Thyroid gland (tissue), 4 donors: ENCODE measurements around the gene CYP26B1. TPM values are rescaled to one million over a fixed set of nuclear protein-coding genes. Genes with fewer than 3 reads are reported as not detected.

Source experiments
- DNase-seq, 2 donors: peaks; one replicate each; pipeline ENCODE4 v3.0.0-alpha.2; 2019
- H3K27ac ChIP-seq, 3 donors: fragments of 200-600 bp; sonication (generic); 1 replicate in 2 of 3; 2 replicates in 1 of 3; pipeline ENCODE4 v1.5.1; 2016 to 2019; ENCODE audit warnings: mild to moderate bottlenecking in 1 of 3, moderate library complexity in 1 of 3
- H3K27me3 ChIP-seq: fragments of 200-600 bp; sonication (generic); one replicate; pipeline ENCODE4 v1.5.1; 2019
- H3K36me3 ChIP-seq, 2 donors: fragments of 200-600 bp; sonication (generic); one replicate each; pipeline ENCODE4 v1.5.1; 2016 to 2019
- H3K4me1 ChIP-seq, 2 donors: fragments of 200-600 bp; sonication (generic); one replicate each; pipeline ENCODE4 v1.5.1; 2017 to 2019
- H3K4me3 ChIP-seq, 3 donors: fragments of 200-600 bp; sonication (generic); replicated peaks in 1 of 3; 1 replicate in 2 of 3; 2 replicates in 1 of 3; pipeline ENCODE4 v1.5.1; 2016; ENCODE audit warnings: mild to moderate bottlenecking in 1 of 3
- H3K9me3 ChIP-seq: fragments of 200-600 bp; sonication (generic); one replicate; pipeline ENCODE4 v1.5.1; 2017
- CTCF ChIP-seq, 6 experiments: fragments of 200-600 bp in 3 of 6; fragments of 450-650 bp in 3 of 6; sonication (generic) in 3 of 6; IDR thresholded peaks; one replicate each; pipeline ENCODE4 v1.5.1; 2016 to 2019; ENCODE audit warnings: antibody characterized with exemption in 6 of 6, mild to moderate bottlenecking in 2 of 6, inconsistent platforms in 1 of 6, moderate library complexity in 1 of 6
- POLR2A ChIP-seq, 2 donors: fragments of 450-650 bp; IDR thresholded peaks; one replicate each; pipeline ENCODE4 v1.6.1; 2017; ENCODE audit warnings: antibody characterized with exemption in 2 of 2, mild to moderate bottlenecking in 2 of 2, moderate library complexity in 1 of 2
- WGBS, 2 donors: methylation state at CpG; one replicate each; pipeline ENCODE4 v1.1.5; 2017; 5-methylcytosine and 5-hydroxymethylcytosine counted together
- intact Hi-C: fragments of 100-400 bp; cut with DNase I; formaldehyde crosslinking; loops from one replicate; pipeline ENCODE4 v1.15.1; 2023
- total RNA-seq, 4 donors: library from RNA; depleted of rRNA; stranded (reverse); fragments of >200 nt; gene quantifications; one replicate each; pipeline ENCODE4 v1.2.3, GENCODE V29; 2016

The CYP26B1 gene
- 10 to 100 TPM; 11.8 to 24.2 (median 16.3) TPM for total RNA-seq

- intact Hi-C loops, result no loop called here
- WGBS, 2 donors, result 0 to 3% methylated on average over 18 to 29 of the region's 69 CpGs
- H3K27ac ChIP-seq, result peak within 1 kb of the TSS in 2 of 3 donors; percentile 22 to 76
- H3K9me3 ChIP-seq, result no peaks in the 10 kb centered on the region
- peak within 1 kb of the TSS in 2 of 3 donors; percentile 4 to 56 for H3K4me3 ChIP-seq
- peak in 1 of 2 donors; percentile 46 for DNase-seq
- no peaks in the 10 kb centered on the region for H3K36me3 ChIP-seq
- peaks cover 65 to 70% of the 10 kb centered on the region in 2 donors for H3K4me1 ChIP-seq
- H3K27me3 ChIP-seq, result peaks cover 30% of the 10 kb centered on the region
- TF ChIP-seq CTCF (IDR thresholded peaks at IDR 0.05) (no peak), POLR2A (IDR thresholded peaks at IDR 0.05) (no peak)
Observed at GRCh38 chr2:72147303-72147971, at the start of gene CYP26B1. CYP26B1 (minus strand) TSS chr2:72147862; CDS start chr2:72147834, 28 bp downstream.

GRCh38 chr2:72193723-72194122 lies 46.1 kb upstream of the CYP26B1 start:
- intact Hi-C loops, result no loop called here
- Histone ChIP-seq H3K4me1 (no peaks in the 10 kb centered on the region), H3K9me3 (no peaks in the 10 kb centered on the region), H3K4me3 (no peak overlapping the region), H3K36me3 (no peaks in the 10 kb centered on the region), H3K27ac (no peak overlapping the region), H3K27me3 (no peaks in the 10 kb centered on the region)
- no peak for DNase-seq
- TF ChIP-seq CTCF (IDR thresholded peaks at IDR 0.05) (no peak), POLR2A (IDR thresholded peaks at IDR 0.05) (no peak)

- no peak for DNase-seq
- TF ChIP-seq CTCF (IDR thresholded peaks at IDR 0.05), result no peak
- TF ChIP-seq POLR2A (IDR thresholded peaks at IDR 0.05), result no peak
- WGBS, 2 donors, result 76 to 82% methylated on average over 1 of the region's 1 CpG
- intact Hi-C loops, result no loop called here
- no peaks in the 10 kb centered on the region for H3K27me3 ChIP-seq
- H3K4me3 ChIP-seq, result no peak overlapping the region
- no peaks in the 10 kb centered on the region for H3K9me3 ChIP-seq
- H3K4me1 ChIP-seq, result no peaks in the 10 kb centered on the region
- no peaks in the 10 kb centered on the region for H3K36me3 ChIP-seq
- no peak overlapping the region for H3K27ac ChIP-seq
Observed at GRCh38 chr2:72191441-72191840, 43.8 kb upstream of the CYP26B1 start.

- TF ChIP-seq POLR2A (IDR thresholded peaks at IDR 0.05) (no peak), CTCF (IDR thresholded peaks at IDR 0.05) (no peak)
- WGBS, 2 donors, result 67 to 81% methylated on average over 1 of the region's 1 CpG
- no peak overlapping the region for H3K4me3 ChIP-seq
- intact Hi-C loops, result no loop called here
- H3K36me3 ChIP-seq, result no peaks in the 10 kb centered on the region
- DNase-seq, result no peak
- no peak overlapping the region for H3K27ac ChIP-seq
- no peaks in the 10 kb centered on the region for H3K27me3 ChIP-seq
- H3K9me3 ChIP-seq, result no peaks in the 10 kb centered on the region
- H3K4me1 ChIP-seq, result no peaks in the 10 kb centered on the region
Observed at GRCh38 chr2:72185206-72185605, 37.5 kb upstream of the CYP26B1 start.

- 85 to 86% methylated on average over 2 of the region's 2 CpGs for WGBS, 2 donors
Observed at GRCh38 chr2:72183466-72183865, 35.8 kb upstream of the CYP26B1 start.

More at GRCh38 chr2:72183466-72183865, 35.8 kb upstream of the CYP26B1 start:
- intact Hi-C loops, result no loop called here
- no peaks in the 10 kb centered on the region for H3K9me3 ChIP-seq
- TF ChIP-seq POLR2A (IDR thresholded peaks at IDR 0.05) (no peak), CTCF (IDR thresholded peaks at IDR 0.05) (no peak)
- H3K27ac ChIP-seq, result no peak overlapping the region
- H3K4me1 ChIP-seq, result no peaks in the 10 kb centered on the region
- DNase-seq, result no peak
- no peak overlapping the region for H3K4me3 ChIP-seq
- no peaks in the 10 kb centered on the region for H3K27me3 ChIP-seq
- peaks cover 0 to 7% of the 10 kb centered on the region in 2 donors for H3K36me3 ChIP-seq
